NT2/D1 (cell line): ENCODE measurements around the gene CRISPLD2.

Experiments
- YY1 ChIP-seq: IDR thresholded peaks from 2 replicates; pipeline ENCODE4 v1.6.1; 2011; ENCODE audit not compliant: insufficient read length, insufficient read depth
- ZNF274 ChIP-seq: IDR thresholded peaks from 2 replicates; pipeline ENCODE4 v1.6.1; 2011; ENCODE audit warnings: mild to moderate bottlenecking, low read depth, low read length

GRCh38 chr16:84887207-84887606 is 67.4 kb downstream of the CRISPLD2 start:
- TF ChIP-seq YY1: no peak
- TF ChIP-seq ZNF274: no peak
